Measurements from ENCODE around the gene RET. TPM values are rescaled to one million over a fixed set of nuclear protein-coding genes. Genes with fewer than 3 reads are reported as not detected.

The RET gene
- total RNA-seq, 1 experiment from 2014 or later, result 0.15 TPM

DNA sequence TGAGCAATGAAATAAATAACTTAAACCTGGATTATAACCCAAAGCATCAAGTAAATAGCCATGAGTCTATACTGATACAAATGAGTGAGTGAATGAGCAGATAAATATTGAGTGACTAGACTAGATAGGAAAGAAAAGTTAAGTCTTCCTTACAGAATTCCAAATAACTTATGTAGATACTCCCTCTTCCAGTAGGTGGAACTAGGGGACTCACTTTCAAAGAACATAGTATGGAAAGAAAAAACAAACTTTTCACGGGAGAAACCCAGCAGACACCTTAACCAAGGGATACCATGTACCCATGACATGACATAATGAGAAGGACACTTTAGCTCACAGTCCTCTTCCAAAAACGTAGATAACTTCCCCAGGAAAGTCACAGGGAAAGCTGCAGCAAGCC lies 93.6 kb downstream of the RET start:
- peak; percentile 6 for DNase-seq (ENCODE audit: low read depth)

DNA sequence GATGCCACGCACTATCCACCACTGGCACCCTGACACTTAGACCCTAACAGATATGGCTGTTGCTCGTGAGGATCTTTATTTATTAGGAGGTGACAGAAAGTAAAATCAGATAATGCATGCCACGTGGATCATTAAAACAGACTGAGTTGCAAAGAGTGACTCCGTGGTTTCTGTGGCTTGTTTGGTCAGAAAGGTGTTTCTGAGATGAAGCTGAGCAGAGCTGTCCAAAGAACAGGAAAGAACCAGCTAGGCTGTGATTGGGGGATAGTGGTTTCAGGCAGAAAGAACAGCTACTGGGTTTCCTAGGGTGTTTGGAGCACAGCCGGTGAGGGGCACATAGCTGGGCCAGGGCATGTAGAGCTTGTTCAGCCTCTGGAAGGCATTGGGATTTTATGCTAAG lies 95.8 kb downstream of the RET start:
- DNase-seq (ENCODE audit: low read depth), result no peak

DNA sequence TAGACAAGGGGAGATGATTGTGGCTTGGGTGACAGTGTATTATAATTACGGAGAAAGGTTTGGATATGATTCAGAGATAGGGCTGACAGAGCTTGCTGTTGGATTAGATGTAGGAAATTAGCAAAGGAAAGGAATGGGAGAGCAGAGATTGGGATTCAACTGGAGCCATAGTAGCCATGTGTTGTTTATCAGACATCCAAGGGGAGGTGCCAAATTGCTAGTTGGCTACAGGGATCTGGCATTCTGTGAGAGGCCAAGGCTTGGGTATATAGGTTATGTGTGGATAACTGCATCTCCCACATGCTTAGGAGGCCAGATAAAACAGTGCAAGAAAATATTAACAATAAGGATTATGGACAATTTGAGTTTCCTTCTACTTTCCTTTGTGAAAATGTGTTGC lies 96.3 kb downstream of the RET start:
- no peak for DNase-seq (ENCODE audit: low read depth)

DNA sequence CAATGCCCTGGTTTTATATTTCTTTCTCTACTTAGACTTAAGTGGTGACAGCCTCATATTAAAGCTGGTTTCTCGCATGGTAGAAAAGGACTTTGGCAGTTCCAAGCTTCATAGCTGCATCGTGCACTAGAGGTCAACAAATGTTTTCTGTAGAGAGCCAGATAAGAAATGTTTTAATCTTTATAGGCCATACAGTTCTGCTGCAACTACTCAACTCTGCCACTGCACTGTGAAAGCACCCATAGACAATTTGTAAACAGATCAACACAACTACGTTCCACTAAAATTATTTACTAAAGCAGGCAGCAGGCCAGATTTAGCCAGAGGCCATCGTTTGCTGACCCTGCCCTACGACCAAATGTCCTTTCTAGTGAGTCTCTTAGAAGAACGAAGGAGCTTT lies 98.1 kb downstream of the RET start:
- DNase-seq (ENCODE audit: low read depth), result no peak

DNA sequence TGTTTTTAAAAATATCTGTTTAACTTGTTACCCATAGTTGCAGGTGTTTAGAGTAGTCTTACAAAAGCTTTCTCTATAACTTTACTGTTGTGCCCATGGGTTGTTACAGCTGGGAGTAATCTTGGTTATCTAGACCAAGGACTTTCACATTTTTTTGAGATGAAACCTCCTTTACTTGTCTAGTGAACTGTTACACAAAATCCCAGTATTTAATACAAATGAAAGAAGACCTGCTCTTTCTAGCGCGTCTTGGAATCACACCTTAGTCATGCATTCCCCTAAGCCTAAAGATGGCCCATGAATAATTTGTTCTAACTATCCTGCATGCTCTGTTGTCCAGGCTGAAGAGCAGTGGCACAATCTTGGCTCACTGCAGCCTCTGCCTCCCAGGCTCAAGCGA lies 99.4 kb downstream of the RET start:
- no peak for DNase-seq (ENCODE audit: low read depth)

DNA sequence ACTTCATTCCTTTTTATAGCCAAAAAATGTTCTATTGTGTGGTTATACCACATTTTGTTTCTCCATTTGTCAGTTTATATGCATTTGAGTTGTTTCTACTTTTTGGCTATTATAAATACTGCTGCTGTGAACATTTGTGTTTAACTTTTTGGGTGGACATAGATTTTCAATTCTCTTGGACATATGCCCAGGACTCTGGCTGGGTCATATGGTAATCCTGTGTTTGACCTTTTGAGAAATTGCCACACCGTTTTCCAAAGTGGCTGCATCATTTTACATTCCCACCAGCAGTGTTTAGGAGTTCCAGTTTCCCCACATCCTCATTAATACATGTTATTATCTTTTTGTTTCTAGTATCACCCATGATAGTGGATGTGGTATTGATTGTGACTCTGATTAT lies 100.7 kb downstream of the RET start:
- no peak for DNase-seq (ENCODE audit: low read depth)

Other genes starting within 250 kb of the RET start
- gene CSGALNACT2, start 61.4 kb downstream of the RET start, total RNA-seq (2014; rRNA removed; shearing (Covaris generic)), result 2.0 and 4.5 TPM in 2 replicates
- not detected in 2 replicates for gene RASGEF1A, start 190.0 kb downstream of the RET start, total RNA-seq (2014; rRNA removed; shearing (Covaris generic))

Measured in M059J (cell line).